GM23338 (cell line): ENCODE data around the gene CD59. TPM values are rescaled to one million over a fixed set of nuclear protein-coding genes. Genes with fewer than 3 reads are reported as not detected.

ENCODE experiments used
- ATAC-seq: fragments of 200-7000 bp; cut with Tn5 transposase; 3 replicates; pipeline ENCODE4 v1.9.1; 2020
- DNase-seq: peaks from one replicate; pipeline ENCODE4 v3.0.0-alpha.2; 2015; ENCODE audit warnings: low spot score
- H2AFZ ChIP-seq: fragments of 200-600 bp; sonication (generic); 2 replicates; pipeline ENCODE4 v1.8.0; 2016; ENCODE audit warnings: antibody characterized with exemption, mild to moderate bottlenecking, moderate library complexity
- H3F3A ChIP-seq: fragments of 200-600 bp; sonication (generic); replicated peaks from 2 replicates; pipeline ENCODE4 v1.8.0; 2017; ENCODE audit warnings: antibody characterized with exemption, mixed run types, low read depth
- H3K27ac ChIP-seq: fragments of 200-600 bp; sonication (generic); 2 replicates; pipeline ENCODE4 v1.6.1; 2016; ENCODE audit warnings: low read depth
- H3K27me3 ChIP-seq: fragments of 200-600 bp; sonication (generic); 2 replicates; pipeline ENCODE4 v1.8.0; 2016; ENCODE audit warnings: mild to moderate bottlenecking, mixed run types, moderate library complexity; ENCODE audit not compliant: insufficient read depth
- H3K36me3 ChIP-seq: fragments of 200-600 bp; sonication (generic); 2 replicates; pipeline ENCODE4 v1.8.0; 2016; ENCODE audit warnings: mild to moderate bottlenecking; ENCODE audit not compliant: insufficient read depth
- H3K4me1 ChIP-seq: fragments of 200-600 bp; sonication (generic); 2 replicates; pipeline ENCODE4 v1.8.0; 2016; ENCODE audit warnings: mild to moderate bottlenecking, moderate library complexity; ENCODE audit not compliant: insufficient read depth
- H3K4me2 ChIP-seq: fragments of 200-600 bp; sonication (generic); 2 replicates; pipeline ENCODE4 v1.7.1; 2017; ENCODE audit warnings: mixed run types
- H3K4me3 ChIP-seq: fragments of 200-600 bp; sonication (generic); 2 replicates; pipeline ENCODE4 v1.6.1; 2016; ENCODE audit warnings: mixed run types
- H3K79me2 ChIP-seq: fragments of 200-600 bp; sonication (generic); replicated peaks from 2 replicates; pipeline ENCODE4 v1.8.0; 2017; ENCODE audit warnings: mild to moderate bottlenecking; ENCODE audit not compliant: insufficient read depth
- H3K9me2 ChIP-seq: fragments of 200-600 bp; sonication (generic); 2 replicates; pipeline ENCODE4 v1.8.0; 2017; ENCODE audit not compliant: insufficient read depth
- H4K20me1 ChIP-seq: fragments of 200-600 bp; sonication (generic); replicated peaks from 2 replicates; pipeline ENCODE4 v1.8.0; 2017; ENCODE audit warnings: mild to moderate bottlenecking; ENCODE audit not compliant: insufficient read depth
- H3K27ac Mint-ChIP-seq: 2 replicates; pipeline ENCODE4 v1.8.0; 2020; ENCODE audit warnings: inconsistent platforms, mild to moderate bottlenecking, moderate library complexity, mixed read lengths
- H3K27me3 Mint-ChIP-seq: 3 replicates; pipeline ENCODE4 v1.8.0; 2022; ENCODE audit warnings: low read depth, mild to moderate bottlenecking, moderate library complexity, mixed read lengths, inconsistent platforms; ENCODE audit not compliant: insufficient read depth, poor library complexity
- H3K36me3 Mint-ChIP-seq: 3 replicates; pipeline ENCODE4 v1.8.0; 2021; ENCODE audit warnings: low read depth, mild to moderate bottlenecking, inconsistent platforms, moderate library complexity, mixed read lengths
- H3K4me1 Mint-ChIP-seq: 3 replicates; pipeline ENCODE4 v1.8.0; 2020; ENCODE audit warnings: mild to moderate bottlenecking, inconsistent platforms, mixed read lengths
- H3K4me3 Mint-ChIP-seq: 3 replicates; pipeline ENCODE4 v1.8.0; 2021; ENCODE audit warnings: moderate library complexity, mild to moderate bottlenecking, inconsistent platforms, mixed read lengths
- H3K9me3 Mint-ChIP-seq: 3 replicates; pipeline ENCODE4 v1.8.0; 2020; ENCODE audit warnings: moderate library complexity, mild to moderate bottlenecking, inconsistent platforms, mixed read lengths
- CREB1 ChIP-seq: fragments of 250-450 bp; sonication (Bioruptor Pico); IDR thresholded peaks from 2 replicates; pipeline ENCODE4 v1.5.0; 2020; ENCODE audit warnings: low read depth, mild to moderate bottlenecking, moderate library complexity
- EZH2 ChIP-seq: fragments of 200-600 bp; sonication (generic); IDR thresholded peaks from one replicate; pipeline ENCODE4 v1.8.0; 2017; ENCODE audit warnings: antibody characterized with exemption, mild to moderate bottlenecking, low read depth; ENCODE audit not compliant: unreplicated experiment
- EZH2phosphoT487 ChIP-seq: fragments of 200-600 bp; sonication (generic); IDR thresholded peaks from one replicate; pipeline ENCODE4 v1.8.1; 2018; ENCODE audit warnings: antibody characterized with exemption; ENCODE audit not compliant: unreplicated experiment
- JUNB ChIP-seq: IDR thresholded peaks from one replicate; pipeline ENCODE4 v1.6.1; 2016; ENCODE audit warnings: antibody characterized with exemption; ENCODE audit not compliant: unreplicated experiment
- NANOG ChIP-seq: IDR thresholded peaks from 2 replicates; pipeline ENCODE4 v1.6.1; 2016; ENCODE audit warnings: antibody characterized with exemption, borderline replicate concordance
- POLR2AphosphoS5 ChIP-seq: IDR thresholded peaks from 2 replicates; pipeline ENCODE4 v1.6.1; 2016; ENCODE audit warnings: antibody characterized with exemption, low read depth
- STAT1 ChIP-seq: IDR thresholded peaks from one replicate; pipeline ENCODE4 v1.6.1; 2016; ENCODE audit warnings: antibody characterized with exemption; ENCODE audit not compliant: unreplicated experiment
- ZNF114 ChIP-seq: fragments of 250-450 bp; sonication (Bioruptor Pico); IDR thresholded peaks from 2 replicates; pipeline ENCODE4 v1.5.0; 2020; ENCODE audit warnings: mild to moderate bottlenecking, moderate library complexity
- ZNF331 ChIP-seq: fragments of 250-450 bp; sonication (Bioruptor Pico); IDR thresholded peaks from 2 replicates; pipeline ENCODE4 v1.5.0; 2020; ENCODE audit warnings: low read depth, mild to moderate bottlenecking, moderate library complexity
- polyA plus RNA-seq: library from polyadenylated mRNA; unstranded; fragments of >200 nt; fragmentation: Nextera tagmentation; extraction: Ambion mirVana; gene quantifications from 2 replicates; pipeline ENCODE4 v1.2.1, GENCODE V29; 2016
- total RNA-seq: library from RNA; depleted of rRNA; stranded (reverse); fragments of >200 nt; shearing (Covaris generic); gene quantifications from 2 replicates; pipeline ENCODE4 v1.2.3, GENCODE V29; 2014
- TF ChIP-seq, protein P1 (sequence below): IDR thresholded peaks from one replicate; pipeline ENCODE4 v1.6.1; 2018; ENCODE audit warnings: antibody characterized with exemption; ENCODE audit not compliant: unreplicated experiment
- TF ChIP-seq, protein P2 (sequence below), 2 experiments: fragments of 200-600 bp in 1 of 2; sonication (generic) in 1 of 2; conservative IDR thresholded peaks; 2 replicates each; pipeline versions ENCODE4 v1.5.1 to v1.6.1; 2016 to 2017; ENCODE audit warnings: antibody characterized with exemption in 2 of 2, low read depth in 2 of 2, mild to moderate bottlenecking in 2 of 2, moderate library complexity in 1 of 2
- TF ChIP-seq, protein P3 (sequence below): IDR thresholded peaks from 2 replicates; pipeline ENCODE4 v1.6.1; 2016; ENCODE audit warnings: antibody characterized with exemption
- TF ChIP-seq, protein P4 (sequence below): fragments of 250-450 bp; sonication (Bioruptor Pico); IDR thresholded peaks from 2 replicates; pipeline ENCODE4 v1.5.0; 2020; ENCODE audit warnings: mild to moderate bottlenecking, moderate library complexity

CD59 gene
- total and polyA plus RNA-seq, 2 experiments from 2014 or later, result 41.5 to 86.6 TPM

DNA sequence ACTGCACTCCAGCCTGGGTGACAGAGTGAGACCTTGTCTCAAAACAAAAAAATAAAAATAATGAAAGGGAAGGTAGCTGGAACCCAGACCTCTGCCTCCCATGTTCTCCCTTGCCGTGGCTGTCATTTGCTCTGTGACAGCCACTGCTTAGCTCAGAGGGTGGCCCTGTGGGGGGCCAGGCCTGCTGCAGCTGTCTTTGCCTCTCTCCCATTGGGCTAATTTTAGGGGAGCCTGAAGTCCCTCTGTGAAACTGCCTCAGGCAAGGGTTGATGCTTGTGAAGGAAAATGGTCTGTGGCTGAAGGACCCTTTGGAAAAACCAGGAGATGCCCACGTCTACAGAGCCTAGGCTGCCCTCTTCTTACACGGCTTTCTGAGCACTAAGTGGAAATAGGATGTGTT lies 78.5 kb downstream of the CD59 start:
- Histone ChIP-seq H3K4me3 (no peak overlapping the region), H3K9me2 (peaks cover 9% of the 10 kb centered on the region; the same call in 1 of the 2 replicates), H2AFZ (no peak overlapping the region), H3K79me2 (no peaks in the 10 kb centered on the region), H3F3A (no peaks in the 10 kb centered on the region), H3K36me3 (no peaks in the 10 kb centered on the region), H4K20me1 (no peaks in the 10 kb centered on the region; the same call in 1 of the 2 replicates), H3K4me2 (no peak overlapping the region), H3K27ac (no peak overlapping the region), H3K27me3 (no peaks in the 10 kb centered on the region), H3K4me1 (peaks cover 10% of the 10 kb centered on the region)
- Mint-ChIP-seq H3K27ac (no peak overlapping the region), H3K4me3 (no peak overlapping the region), H3K4me1 (peaks cover 10% of the 10 kb centered on the region), H3K36me3 (no peaks in the 10 kb centered on the region), H3K9me3 (no peaks in the 10 kb centered on the region), H3K27me3 (peaks cover 5% of the 10 kb centered on the region)
- DNase-seq (no peak), ATAC-seq (no peak)
- TF ChIP-seq STAT1 (no peak), JUNB (no peak), EZH2phosphoT487 (no peak), ZNF114 (CRISPR knock-in tag) (no peak), ZNF331 (CRISPR knock-in tag) (no peak), POLR2AphosphoS5 (no peak), NANOG (no peak), CREB1 (no peak), EZH2 (no peak)
- TF ChIP-seq, protein P1, sequence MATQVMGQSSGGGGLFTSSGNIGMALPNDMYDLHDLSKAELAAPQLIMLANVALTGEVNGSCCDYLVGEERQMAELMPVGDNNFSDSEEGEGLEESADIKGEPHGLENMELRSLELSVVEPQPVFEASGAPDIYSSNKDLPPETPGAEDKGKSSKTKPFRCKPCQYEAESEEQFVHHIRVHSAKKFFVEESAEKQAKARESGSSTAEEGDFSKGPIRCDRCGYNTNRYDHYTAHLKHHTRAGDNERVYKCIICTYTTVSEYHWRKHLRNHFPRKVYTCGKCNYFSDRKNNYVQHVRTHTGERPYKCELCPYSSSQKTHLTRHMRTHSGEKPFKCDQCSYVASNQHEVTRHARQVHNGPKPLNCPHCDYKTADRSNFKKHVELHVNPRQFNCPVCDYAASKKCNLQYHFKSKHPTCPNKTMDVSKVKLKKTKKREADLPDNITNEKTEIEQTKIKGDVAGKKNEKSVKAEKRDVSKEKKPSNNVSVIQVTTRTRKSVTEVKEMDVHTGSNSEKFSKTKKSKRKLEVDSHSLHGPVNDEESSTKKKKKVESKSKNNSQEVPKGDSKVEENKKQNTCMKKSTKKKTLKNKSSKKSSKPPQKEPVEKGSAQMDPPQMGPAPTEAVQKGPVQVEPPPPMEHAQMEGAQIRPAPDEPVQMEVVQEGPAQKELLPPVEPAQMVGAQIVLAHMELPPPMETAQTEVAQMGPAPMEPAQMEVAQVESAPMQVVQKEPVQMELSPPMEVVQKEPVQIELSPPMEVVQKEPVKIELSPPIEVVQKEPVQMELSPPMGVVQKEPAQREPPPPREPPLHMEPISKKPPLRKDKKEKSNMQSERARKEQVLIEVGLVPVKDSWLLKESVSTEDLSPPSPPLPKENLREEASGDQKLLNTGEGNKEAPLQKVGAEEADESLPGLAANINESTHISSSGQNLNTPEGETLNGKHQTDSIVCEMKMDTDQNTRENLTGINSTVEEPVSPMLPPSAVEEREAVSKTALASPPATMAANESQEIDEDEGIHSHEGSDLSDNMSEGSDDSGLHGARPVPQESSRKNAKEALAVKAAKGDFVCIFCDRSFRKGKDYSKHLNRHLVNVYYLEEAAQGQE, result no peak
- TF ChIP-seq, protein P2, sequence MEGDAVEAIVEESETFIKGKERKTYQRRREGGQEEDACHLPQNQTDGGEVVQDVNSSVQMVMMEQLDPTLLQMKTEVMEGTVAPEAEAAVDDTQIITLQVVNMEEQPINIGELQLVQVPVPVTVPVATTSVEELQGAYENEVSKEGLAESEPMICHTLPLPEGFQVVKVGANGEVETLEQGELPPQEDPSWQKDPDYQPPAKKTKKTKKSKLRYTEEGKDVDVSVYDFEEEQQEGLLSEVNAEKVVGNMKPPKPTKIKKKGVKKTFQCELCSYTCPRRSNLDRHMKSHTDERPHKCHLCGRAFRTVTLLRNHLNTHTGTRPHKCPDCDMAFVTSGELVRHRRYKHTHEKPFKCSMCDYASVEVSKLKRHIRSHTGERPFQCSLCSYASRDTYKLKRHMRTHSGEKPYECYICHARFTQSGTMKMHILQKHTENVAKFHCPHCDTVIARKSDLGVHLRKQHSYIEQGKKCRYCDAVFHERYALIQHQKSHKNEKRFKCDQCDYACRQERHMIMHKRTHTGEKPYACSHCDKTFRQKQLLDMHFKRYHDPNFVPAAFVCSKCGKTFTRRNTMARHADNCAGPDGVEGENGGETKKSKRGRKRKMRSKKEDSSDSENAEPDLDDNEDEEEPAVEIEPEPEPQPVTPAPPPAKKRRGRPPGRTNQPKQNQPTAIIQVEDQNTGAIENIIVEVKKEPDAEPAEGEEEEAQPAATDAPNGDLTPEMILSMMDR (conservative IDR thresholded peaks at IDR 0.05; ENCODE audit: low read depth in 2 of 2), result no peak
- TF ChIP-seq, protein P3, sequence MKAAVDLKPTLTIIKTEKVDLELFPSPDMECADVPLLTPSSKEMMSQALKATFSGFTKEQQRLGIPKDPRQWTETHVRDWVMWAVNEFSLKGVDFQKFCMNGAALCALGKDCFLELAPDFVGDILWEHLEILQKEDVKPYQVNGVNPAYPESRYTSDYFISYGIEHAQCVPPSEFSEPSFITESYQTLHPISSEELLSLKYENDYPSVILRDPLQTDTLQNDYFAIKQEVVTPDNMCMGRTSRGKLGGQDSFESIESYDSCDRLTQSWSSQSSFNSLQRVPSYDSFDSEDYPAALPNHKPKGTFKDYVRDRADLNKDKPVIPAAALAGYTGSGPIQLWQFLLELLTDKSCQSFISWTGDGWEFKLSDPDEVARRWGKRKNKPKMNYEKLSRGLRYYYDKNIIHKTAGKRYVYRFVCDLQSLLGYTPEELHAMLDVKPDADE, result no peak
- TF ChIP-seq, protein P4, sequence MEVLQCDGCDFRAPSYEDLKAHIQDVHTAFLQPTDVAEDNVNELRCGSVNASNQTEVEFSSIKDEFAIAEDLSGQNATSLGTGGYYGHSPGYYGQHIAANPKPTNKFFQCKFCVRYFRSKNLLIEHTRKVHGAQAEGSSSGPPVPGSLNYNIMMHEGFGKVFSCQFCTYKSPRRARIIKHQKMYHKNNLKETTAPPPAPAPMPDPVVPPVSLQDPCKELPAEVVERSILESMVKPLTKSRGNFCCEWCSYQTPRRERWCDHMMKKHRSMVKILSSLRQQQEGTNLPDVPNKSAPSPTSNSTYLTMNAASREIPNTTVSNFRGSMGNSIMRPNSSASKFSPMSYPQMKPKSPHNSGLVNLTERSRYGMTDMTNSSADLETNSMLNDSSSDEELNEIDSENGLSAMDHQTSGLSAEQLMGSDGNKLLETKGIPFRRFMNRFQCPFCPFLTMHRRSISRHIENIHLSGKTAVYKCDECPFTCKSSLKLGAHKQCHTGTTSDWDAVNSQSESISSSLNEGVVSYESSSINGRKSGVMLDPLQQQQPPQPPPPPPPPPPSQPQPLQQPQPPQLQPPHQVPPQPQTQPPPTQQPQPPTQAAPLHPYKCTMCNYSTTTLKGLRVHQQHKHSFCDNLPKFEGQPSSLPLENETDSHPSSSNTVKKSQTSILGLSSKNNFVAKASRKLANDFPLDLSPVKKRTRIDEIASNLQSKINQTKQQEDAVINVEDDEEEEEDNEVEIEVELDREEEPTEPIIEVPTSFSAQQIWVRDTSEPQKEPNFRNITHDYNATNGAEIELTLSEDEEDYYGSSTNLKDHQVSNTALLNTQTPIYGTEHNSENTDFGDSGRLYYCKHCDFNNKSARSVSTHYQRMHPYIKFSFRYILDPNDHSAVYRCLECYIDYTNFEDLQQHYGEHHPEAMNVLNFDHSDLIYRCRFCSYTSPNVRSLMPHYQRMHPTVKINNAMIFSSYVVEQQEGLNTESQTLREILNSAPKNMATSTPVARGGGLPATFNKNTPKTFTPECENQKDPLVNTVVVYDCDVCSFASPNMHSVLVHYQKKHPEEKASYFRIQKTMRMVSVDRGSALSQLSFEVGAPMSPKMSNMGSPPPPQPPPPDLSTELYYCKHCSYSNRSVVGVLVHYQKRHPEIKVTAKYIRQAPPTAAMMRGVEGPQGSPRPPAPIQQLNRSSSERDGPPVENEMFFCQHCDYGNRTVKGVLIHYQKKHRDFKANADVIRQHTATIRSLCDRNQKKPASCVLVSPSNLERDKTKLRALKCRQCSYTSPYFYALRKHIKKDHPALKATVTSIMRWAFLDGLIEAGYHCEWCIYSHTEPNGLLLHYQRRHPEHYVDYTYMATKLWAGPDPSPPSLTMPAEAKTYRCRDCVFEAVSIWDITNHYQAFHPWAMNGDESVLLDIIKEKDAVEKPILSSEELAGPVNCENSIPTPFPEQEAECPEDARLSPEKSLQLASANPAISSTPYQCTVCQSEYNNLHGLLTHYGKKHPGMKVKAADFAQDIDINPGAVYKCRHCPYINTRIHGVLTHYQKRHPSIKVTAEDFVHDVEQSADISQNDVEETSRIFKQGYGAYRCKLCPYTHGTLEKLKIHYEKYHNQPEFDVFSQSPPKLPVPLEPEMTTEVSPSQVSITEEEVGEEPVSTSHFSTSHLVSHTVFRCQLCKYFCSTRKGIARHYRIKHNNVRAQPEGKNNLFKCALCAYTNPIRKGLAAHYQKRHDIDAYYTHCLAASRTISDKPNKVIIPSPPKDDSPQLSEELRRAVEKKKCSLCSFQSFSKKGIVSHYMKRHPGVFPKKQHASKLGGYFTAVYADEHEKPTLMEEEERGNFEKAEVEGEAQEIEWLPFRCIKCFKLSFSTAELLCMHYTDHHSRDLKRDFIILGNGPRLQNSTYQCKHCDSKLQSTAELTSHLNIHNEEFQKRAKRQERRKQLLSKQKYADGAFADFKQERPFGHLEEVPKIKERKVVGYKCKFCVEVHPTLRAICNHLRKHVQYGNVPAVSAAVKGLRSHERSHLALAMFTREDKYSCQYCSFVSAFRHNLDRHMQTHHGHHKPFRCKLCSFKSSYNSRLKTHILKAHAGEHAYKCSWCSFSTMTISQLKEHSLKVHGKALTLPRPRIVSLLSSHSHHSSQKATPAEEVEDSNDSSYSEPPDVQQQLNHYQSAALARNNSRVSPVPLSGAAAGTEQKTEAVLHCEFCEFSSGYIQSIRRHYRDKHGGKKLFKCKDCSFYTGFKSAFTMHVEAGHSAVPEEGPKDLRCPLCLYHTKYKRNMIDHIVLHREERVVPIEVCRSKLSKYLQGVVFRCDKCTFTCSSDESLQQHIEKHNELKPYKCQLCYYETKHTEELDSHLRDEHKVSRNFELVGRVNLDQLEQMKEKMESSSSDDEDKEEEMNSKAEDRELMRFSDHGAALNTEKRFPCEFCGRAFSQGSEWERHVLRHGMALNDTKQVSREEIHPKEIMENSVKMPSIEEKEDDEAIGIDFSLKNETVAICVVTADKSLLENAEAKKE (CRISPR knock-in tag), result no peak
